SJCRH30 (cell line): Measurements from ENCODE around the gene TRIM75. TPM values are rescaled to one million over a fixed set of nuclear protein-coding genes. Genes with fewer than 3 reads are reported as not detected.
A peak's percentile ranks its signal among the peaks of the same experiment; 100 is the strongest.
"Not testable (repeated sequence)": the region's sequence is repeated elsewhere in the genome, so short reads cannot be mapped to it uniquely, and the experiment has no call there.

Source experiments
- DNase-seq, 2 experiments: peaks; one replicate each; pipeline ENCODE4 v3.0.0-alpha.2; 2015 to 2020
- H3K27ac ChIP-seq: fragments of 250-450 bp; sonication (Bioruptor Pico); 2 replicates; pipeline ENCODE4 v1.5.1; 2020; ENCODE audit warnings: mild to moderate bottlenecking, moderate library complexity
- H3K27me3 ChIP-seq: fragments of 250-450 bp; sonication (Bioruptor Pico); 2 replicates; pipeline ENCODE4 v1.5.1; 2020; ENCODE audit warnings: mild to moderate bottlenecking, moderate library complexity
- H3K36me3 ChIP-seq: fragments of 250-450 bp; sonication (Bioruptor Pico); 2 replicates; pipeline ENCODE4 v1.5.1; 2020; ENCODE audit warnings: mild to moderate bottlenecking, moderate library complexity
- H3K4me1 ChIP-seq: fragments of 250-450 bp; sonication (Bioruptor Pico); 2 replicates; pipeline ENCODE4 v1.5.1; 2020; ENCODE audit warnings: mild to moderate bottlenecking, moderate library complexity
- H3K4me3 ChIP-seq: fragments of 250-450 bp; sonication (Bioruptor Pico); 2 replicates; pipeline ENCODE4 v1.5.1; 2020; ENCODE audit warnings: mild to moderate bottlenecking, moderate library complexity
- H3K9me3 ChIP-seq: fragments of 250-450 bp; sonication (Bioruptor Pico); replicated peaks from 2 replicates; pipeline ENCODE4 v1.5.1; 2020; ENCODE audit warnings: mild to moderate bottlenecking, moderate library complexity
- total RNA-seq: library from RNA; depleted of rRNA; stranded (reverse); fragments of >200 nt; shearing (Covaris generic); gene quantifications from 2 replicates; pipeline ENCODE4 v1.2.3, GENCODE V29; 2014; rRNA removed

TRIM75 gene
- total RNA-seq = 0.58 and 0.87 TPM in 2 replicates

DNA sequence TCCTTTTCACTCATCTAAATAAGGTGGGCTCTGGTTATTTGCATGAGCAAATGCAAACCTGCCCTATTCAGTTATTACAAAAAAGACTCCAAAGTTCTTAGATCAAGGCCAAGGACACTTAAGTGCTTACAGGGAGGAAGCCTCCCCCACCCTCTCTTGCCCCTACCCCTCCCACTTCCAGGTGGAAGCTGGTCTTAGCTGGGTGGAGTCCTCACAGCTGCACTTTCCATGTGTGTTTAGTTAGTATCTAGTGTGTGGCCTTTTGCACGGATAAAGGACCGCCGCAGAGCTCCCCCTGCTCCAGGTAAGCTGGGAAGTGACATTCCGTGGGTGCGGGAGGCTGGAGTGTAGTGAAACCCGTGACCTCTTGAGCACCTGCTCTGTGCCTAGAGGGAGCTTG lies at the start of gene TRIM75:
TRIM75 (plus strand) TSS at position 222 of the 400 bp plus-strand sequence. CDS start 5,282 bp downstream, outside the sequence.
- Histone ChIP-seq H3K36me3 (no peaks in the 10 kb centered on the region), H3K4me1 (peaks cover 5% of the 10 kb centered on the region), H3K4me3 (no peak within 1 kb of the TSS), H3K27me3 (no peaks in the 10 kb centered on the region), H3K27ac (no peak within 1 kb of the TSS), H3K9me3 (no peaks in the 10 kb centered on the region)
- no peak for DNase-seq

DNA sequence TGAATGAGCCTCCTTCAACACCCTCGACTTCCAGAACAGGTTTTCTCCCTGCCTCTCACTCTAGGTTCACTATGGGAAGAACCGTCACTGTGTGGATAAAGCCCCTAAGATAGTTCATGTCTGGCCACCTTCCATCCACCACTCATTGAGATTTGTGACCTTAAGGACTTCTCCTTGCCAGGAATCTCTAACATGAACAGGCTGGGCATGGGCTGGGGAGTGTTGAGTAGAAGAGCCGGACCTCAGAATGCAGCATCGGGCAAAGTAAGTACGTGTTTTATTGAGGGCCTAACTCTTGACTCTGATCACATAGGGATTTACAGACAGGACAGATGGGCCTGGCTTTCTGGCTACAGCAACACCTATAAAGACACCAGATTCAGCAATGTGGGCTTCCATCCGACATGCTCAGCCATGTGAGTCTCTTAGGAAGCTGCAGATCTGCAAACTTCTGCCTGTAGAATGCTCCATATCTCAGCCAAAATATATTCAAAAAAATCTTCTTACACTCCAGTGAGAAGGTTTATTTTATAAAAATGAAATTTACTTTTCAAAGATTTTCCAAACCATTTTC lies 48.2 kb upstream of the TRIM75 start:
- H3K4me1 ChIP-seq = no peaks in the 10 kb centered on the region
- DNase-seq = no peak

DNA sequence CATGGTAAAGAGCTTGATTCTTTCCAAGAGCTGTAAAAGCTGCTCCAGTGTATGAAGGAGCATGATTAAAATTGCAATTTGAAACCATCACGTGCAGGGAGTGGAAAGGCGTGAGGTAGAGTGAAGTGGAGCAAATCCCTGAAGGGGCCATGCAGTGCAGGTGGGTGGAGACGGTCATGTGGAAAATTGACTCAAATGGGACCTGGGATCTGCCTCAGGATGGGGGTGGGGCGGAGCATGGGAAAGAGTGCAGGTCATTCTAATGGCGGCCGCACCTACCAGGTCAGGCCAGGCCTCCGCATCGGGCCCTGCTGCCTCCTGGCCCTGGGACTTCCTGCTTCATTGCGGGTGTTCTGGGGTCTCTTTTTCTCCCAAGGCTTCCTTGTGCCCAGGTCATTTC lies 47.2 kb upstream of the TRIM75 start:
- no peak for DNase-seq
- H3K4me3 ChIP-seq = no peak overlapping the region
- H3K9me3 ChIP-seq = no peaks in the 10 kb centered on the region
- H3K27me3 ChIP-seq = no peaks in the 10 kb centered on the region
- no peaks in the 10 kb centered on the region for H3K4me1 ChIP-seq
- H3K36me3 ChIP-seq = no peaks in the 10 kb centered on the region
- H3K27ac ChIP-seq = no peak overlapping the region

More for the DNA sequence above, 48.2 kb upstream of the TRIM75 start:
- Histone ChIP-seq H3K4me3 (no peak overlapping the region), H3K27me3 (no peaks in the 10 kb centered on the region), H3K36me3 (no peaks in the 10 kb centered on the region), H3K9me3 (no peaks in the 10 kb centered on the region), H3K27ac (no peak overlapping the region)

DNA sequence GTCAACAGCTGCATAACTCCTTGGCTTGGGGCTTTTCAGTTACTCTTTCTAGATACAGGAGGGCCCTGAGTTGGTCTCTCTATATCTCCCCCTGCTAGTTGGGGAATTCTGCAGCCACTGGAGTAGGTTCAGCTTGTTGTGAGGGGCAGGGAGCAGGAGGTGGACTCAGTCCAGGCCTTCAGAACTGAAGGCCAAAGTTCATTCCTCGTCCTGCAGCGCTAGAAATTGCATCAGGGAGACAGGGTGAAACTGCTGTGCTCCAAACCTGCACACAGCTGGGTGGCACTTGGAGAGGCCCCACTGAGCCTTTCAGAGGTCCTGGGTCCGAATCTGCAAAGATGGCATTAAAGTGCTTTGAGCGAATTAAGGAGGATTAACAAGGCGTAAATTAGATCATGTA lies 46.8 kb upstream of the TRIM75 start:
- Histone ChIP-seq H3K4me1 (no peaks in the 10 kb centered on the region), H3K27me3 (no peaks in the 10 kb centered on the region), H3K9me3 (no peaks in the 10 kb centered on the region), H3K36me3 (no peaks in the 10 kb centered on the region), H3K4me3 (no peak overlapping the region), H3K27ac (no peak overlapping the region)
- DNase-seq = no peak

DNA sequence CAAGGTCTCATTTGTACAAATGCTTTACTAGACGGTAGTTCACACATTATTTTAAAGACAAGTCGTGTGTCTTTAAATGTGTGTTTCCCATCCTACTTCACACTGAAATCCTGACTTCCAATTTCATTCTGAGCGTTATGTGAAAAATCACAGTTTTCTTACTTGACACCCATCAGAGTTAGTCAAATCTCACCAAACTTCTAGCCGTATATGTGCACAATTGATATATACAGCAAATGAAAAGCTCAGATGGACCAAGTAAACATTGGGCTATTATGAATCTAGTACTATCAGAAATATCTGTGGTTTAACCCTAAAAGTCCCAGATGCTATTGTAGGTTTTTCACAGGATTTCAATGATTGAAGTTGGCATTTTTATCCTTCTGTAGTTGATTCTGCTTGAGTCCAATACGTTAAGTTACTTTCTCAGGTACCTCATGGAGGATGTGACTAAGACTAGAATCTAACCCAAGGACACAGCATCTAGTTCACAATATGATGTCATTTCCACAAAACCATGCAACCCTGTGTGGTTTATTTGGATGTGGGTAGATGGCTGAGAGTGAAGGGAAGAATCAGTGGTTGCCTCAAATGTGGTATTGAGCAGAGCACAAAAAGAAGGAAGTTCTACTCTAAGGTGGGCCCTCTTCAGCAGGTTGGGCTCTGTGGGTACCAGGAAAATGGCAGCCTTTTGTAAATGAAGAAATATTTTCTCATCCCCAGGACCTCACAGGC lies 44.0 kb upstream of the TRIM75 start:
- Histone ChIP-seq H3K27ac (no peak overlapping the region), H3K4me1 (no peaks in the 10 kb centered on the region), H3K9me3 (no peaks in the 10 kb centered on the region), H3K36me3 (no peaks in the 10 kb centered on the region), H3K27me3 (no peaks in the 10 kb centered on the region), H3K4me3 (no peak overlapping the region)
- no peak for DNase-seq

DNA sequence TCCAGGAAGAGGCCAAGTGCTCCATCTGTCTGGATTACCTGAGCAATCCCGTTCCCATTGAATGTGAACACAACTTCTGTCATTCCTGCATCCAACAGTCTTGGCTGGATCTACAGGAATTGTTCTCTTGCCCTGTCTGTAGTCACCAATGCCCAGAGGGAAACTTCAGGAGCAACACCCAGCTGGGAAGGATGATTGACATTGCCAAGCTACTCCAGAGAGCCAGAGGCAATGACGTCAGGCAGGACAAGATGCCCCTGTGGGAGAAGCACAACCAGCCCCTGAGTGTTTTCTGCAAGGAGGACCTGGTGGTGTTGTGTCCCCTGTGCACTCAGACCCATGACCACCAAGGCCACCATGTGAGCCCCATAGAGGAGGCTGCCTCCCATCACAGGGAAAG lies 43.2 kb upstream of the TRIM75 start:
- no peak overlapping the region for H3K27ac ChIP-seq
- no peak overlapping the region for H3K4me3 ChIP-seq
- no peaks in the 10 kb centered on the region for H3K9me3 ChIP-seq
- no peaks in the 10 kb centered on the region for H3K36me3 ChIP-seq
- no peaks in the 10 kb centered on the region for H3K27me3 ChIP-seq
- DNase-seq = no peak
- no peaks in the 10 kb centered on the region for H3K4me1 ChIP-seq

DNA sequence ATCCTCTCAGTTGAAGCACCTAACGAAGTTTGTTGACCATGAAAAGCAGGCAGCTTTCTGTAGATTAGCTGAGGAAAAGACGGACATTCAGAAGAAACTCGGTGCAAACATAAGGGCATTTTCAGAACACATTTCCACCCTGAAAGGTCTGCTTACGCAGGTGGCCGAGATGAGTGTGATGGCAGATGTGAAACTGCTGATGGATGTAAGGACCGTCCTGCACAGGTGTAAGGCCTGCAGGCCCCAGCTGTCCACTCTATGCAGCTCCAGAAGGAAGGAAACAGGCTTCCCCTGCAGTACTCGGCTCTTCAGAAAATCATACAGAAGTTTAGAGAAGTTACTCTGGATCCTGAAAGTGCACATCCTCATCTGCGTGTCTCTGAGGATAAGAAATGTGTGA lies 42.7 kb upstream of the TRIM75 start:
- Histone ChIP-seq H3K9me3 (no peaks in the 10 kb centered on the region), H3K27me3 (no peaks in the 10 kb centered on the region), H3K4me1 (no peaks in the 10 kb centered on the region), H3K27ac (no peak overlapping the region), H3K4me3 (no peak overlapping the region), H3K36me3 (no peaks in the 10 kb centered on the region)
- DNase-seq = no peak

DNA sequence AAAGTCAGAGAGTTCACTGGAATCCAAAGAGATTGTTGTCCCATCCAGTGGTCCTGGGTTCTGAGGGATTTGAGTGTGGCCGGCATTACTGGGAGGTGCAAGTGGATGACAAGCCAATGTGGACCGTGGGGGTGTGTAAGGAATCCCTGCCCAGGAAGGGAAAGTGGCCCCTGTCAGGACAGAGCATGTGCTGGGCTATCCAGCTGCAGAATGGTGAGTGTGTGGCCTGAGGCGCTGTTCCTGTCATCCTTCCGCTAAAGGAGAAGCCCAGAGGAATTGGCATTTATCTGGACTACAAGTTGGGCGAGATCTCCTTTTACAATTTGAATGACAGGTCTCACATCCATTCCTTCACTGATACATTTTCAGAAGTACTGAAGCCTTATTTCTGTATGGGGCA lies 42.3 kb upstream of the TRIM75 start:
- no peak for DNase-seq
- H3K27ac ChIP-seq = no peak overlapping the region
- H3K36me3 ChIP-seq = no peaks in the 10 kb centered on the region
- no peaks in the 10 kb centered on the region for H3K4me1 ChIP-seq
- no peaks in the 10 kb centered on the region for H3K9me3 ChIP-seq
- H3K4me3 ChIP-seq = no peak overlapping the region
- no peaks in the 10 kb centered on the region for H3K27me3 ChIP-seq

DNA sequence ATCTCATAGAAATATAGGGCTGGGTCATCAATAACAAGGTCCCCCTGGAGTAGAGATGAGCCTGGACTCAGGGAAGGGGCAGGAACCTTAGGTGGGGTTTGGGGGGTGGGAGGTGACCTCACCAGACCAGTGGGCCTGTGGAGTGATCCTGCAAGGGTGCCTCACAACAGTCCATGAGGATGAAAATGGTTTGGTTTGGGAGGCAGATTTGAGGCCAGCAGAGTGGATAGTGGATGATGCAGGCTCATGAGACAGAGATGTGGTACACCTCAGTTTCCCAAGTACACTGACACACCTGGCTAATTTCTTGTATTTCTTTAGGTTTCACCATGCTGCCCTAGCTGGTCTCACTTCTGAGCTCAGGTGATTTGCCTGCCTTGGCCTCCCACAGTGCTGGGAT lies 40.0 kb upstream of the TRIM75 start:
- H3K36me3 ChIP-seq = no peaks in the 10 kb centered on the region
- no peak for DNase-seq
- H3K4me1 ChIP-seq = no peaks in the 10 kb centered on the region
- H3K4me3 ChIP-seq = no peak overlapping the region
- H3K27ac ChIP-seq = no peak overlapping the region
- no peaks in the 10 kb centered on the region for H3K27me3 ChIP-seq
- H3K9me3 ChIP-seq = no peaks in the 10 kb centered on the region

DNA sequence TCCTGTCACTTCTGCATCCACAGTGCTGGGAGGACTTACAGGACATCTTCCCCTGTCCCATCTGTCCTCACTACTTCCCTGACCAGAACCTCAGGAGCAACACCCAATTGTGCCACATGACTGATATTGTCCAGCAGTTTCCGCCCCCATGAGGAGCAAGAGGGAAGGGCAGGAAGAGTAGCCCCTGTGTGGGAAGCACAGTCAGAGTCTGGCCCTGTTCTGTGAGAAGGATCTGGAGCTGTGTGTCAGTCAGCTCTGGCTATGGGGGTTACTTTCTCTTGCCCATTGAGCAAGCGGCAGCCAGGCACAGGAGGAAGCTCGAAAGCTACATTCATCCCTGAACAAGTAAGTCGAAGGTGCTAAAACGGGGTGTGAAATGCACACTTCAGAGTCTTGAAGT lies 36.7 kb upstream of the TRIM75 start:
- Histone ChIP-seq H3K4me1 (no peaks in the 10 kb centered on the region), H3K4me3 (no peak overlapping the region), H3K27ac (no peak overlapping the region), H3K36me3 (no peaks in the 10 kb centered on the region), H3K9me3 (no peaks in the 10 kb centered on the region), H3K27me3 (no peaks in the 10 kb centered on the region)
- DNase-seq = peak; percentile 13 to 21

DNA sequence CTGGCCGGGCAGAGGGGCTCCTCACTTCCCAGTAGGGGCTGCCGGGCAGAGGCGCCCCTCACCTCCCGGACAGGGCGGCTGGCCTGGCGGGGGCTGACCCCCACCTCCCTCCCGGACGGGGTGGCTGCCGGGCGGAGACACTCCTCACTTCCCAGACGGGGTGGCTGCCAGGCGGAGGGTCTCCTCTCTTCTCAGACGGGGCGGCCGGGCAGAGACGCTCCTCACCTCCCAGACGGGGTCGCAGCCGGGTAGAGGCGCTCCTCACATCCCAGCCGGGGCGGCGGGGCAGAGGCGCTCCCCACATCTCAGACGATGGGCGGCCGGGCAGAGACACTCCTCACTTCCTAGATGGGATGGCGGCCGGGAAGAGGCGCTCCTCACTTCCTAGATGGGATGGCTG lies 33.7 kb upstream of the TRIM75 start:
- H3K4me3 ChIP-seq, H3K36me3 ChIP-seq, H3K27me3 ChIP-seq, H3K9me3 ChIP-seq, DNase-seq, H3K27ac ChIP-seq, H3K4me1 ChIP-seq: not testable (repeated sequence)

DNA sequence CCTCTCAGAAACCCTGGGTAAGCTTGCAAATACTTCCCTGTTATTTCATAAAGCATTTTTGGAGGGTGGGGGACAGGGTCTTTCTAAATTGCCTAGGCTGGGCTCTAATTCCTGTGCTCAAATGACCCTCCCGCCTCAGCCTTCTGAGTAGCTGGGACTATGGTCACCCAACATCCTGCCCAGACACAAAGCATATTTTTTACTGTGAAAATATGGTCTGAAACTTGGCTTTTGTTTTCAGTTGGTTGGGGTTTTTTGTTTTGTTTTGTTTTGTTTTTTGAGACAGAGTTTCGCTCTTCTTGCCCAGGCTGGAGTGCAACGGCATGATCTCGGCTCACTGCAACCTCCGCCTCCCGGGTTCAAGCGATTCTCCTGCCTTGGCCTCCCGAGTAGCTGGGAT lies 27.9 kb upstream of the TRIM75 start:
- H3K9me3 ChIP-seq, H3K27ac ChIP-seq, DNase-seq, H3K27me3 ChIP-seq, H3K4me3 ChIP-seq, H3K36me3 ChIP-seq, H3K4me1 ChIP-seq: not testable (repeated sequence)

DNA sequence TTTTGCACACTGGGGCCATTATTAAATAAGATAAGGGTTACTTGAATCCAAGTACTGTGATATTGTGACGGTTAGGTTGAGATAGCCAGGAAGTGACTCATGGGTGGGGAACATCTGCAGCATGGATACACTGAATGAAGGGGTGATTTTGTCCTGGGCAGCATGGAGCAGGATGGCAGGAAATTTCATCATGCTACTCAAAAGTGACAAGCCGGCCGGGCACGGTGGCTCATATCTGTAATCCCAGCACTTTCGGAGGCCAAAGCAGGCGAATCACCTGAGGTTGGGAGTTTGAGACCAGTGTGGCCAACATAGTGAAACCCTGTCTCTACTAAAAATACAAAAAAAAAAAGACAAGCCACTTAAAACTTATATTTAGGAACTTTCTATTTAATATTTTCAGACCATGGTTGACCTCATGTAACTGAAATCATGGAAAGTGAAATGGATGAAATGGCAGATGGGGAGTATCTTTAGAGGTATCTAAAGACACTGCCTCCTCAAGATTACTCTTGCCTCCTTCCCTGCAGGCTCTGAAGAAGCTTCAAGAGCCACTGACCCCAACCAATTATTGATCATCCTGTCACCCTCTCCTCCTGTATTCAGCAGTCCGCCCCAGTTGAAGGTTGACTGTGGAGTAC lies 25.8 kb upstream of the TRIM75 start:
- H3K4me1 ChIP-seq = no peaks in the 10 kb centered on the region
- peak in 1 of 2 experiments; percentile 11 for DNase-seq

DNA sequence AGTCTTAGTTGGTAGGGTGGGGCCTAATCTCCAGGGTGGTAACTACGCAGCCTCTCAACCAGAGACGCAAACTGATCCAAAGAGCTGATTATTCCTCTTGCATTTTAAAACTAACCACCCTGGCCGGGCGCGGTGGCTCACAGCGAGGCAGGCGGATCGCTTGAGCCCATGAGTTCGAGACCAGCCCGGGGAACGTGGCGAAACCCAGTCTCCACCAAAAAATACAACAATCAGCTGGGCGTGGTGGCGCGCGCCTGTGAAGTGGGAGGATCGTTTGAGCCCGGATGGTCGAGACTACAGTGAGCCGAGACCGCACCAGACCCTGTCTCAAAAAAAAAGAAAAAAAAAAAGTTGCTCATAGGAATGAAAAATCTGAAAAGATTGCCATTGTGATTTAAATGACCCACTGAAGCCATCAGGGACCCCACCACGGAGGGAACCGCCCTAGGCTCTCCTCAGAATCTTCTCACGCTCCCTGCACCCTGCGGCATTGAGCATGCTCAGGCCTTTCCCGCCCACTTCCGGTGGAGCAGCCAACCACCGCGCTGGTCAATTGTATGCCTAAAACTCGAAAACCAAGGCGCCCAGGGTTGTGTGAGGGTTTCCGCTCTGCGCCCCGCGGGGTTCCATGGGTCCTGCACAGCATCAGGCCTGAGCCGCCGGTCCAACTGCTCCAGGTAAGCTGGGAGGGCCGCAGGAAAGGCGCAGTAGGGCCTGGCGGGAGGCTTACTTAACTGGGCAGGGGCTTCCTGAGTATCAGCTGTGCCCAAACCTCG lies 22.0 kb upstream of the TRIM75 start, which contains the start of gene TRIM60:
TRIM60 (plus strand) TSS at position 564 of the 776 bp plus-strand sequence. CDS start 8,074 bp downstream, outside the sequence.
- no peak for DNase-seq
- Histone ChIP-seq H3K27ac (no peak within 1 kb of the TSS), H3K27me3 (no peaks in the 10 kb centered on the region), H3K4me3 (no peak within 1 kb of the TSS), H3K36me3 (no peaks in the 10 kb centered on the region), H3K4me1 (no peaks in the 10 kb centered on the region), H3K9me3 (no peaks in the 10 kb centered on the region)

More for the DNA sequence above, 25.8 kb upstream of the TRIM75 start:
- no peaks in the 10 kb centered on the region for H3K36me3 ChIP-seq
- H3K4me3 ChIP-seq = no peak overlapping the region
- H3K9me3 ChIP-seq = no peaks in the 10 kb centered on the region
- H3K27me3 ChIP-seq = no peaks in the 10 kb centered on the region
- no peak overlapping the region for H3K27ac ChIP-seq

DNA sequence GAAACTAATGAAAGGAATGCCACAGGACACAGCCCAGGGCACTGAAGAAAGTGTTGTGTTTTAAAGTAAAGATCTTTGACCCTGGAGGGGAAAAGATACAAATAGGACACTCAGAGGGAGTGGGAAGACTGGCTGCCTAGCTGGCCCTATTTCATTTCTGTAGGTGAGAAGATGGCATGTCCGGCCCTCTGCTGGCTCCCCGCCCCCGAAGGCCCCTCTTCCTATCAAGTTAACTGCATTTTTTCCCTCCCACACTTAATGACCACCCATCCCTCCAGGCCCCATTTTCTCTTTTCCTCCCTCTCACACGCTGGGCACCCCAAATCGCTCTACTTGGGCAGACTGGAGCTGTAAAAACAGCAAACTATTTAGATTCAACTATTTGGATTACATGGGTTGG lies 5.5 kb upstream of the TRIM75 start:
- H3K4me1 ChIP-seq = no peaks in the 10 kb centered on the region
- DNase-seq = no peak
- no peaks in the 10 kb centered on the region for H3K36me3 ChIP-seq
- no peaks in the 10 kb centered on the region for H3K9me3 ChIP-seq
- no peak overlapping the region for H3K4me3 ChIP-seq
- H3K27ac ChIP-seq = no peak overlapping the region
- no peaks in the 10 kb centered on the region for H3K27me3 ChIP-seq
